ENCODE measurements around the gene SLC38A4.

GRCh38 chr12:46843811-46844210 lies 18.0 kb upstream of the SLC38A4 start:
- TF ChIP-seq CTCF (IDR thresholded peaks at IDR 0.05) (no peak), EZH2 (IDR thresholded peaks at IDR 0.05; ENCODE audit: borderline replicate concordance, insufficient read depth, low read depth, low read length, poor library complexity, severe bottlenecking) (no peak)

Data from B cell (primary cell).